Loucy (cell line): ENCODE data around the gene DLGAP1.

Source experiments
- H2AFZ ChIP-seq: fragments of 200-600 bp; sonication (generic); 2 replicates; pipeline ENCODE4 v1.6.0; 2016; ENCODE audit warnings: antibody characterized with exemption, mild to moderate bottlenecking, low read length, moderate library complexity
- H3F3A ChIP-seq: fragments of 200-600 bp; 2 replicates; pipeline ENCODE4 v1.6.0; 2016; ENCODE audit warnings: antibody characterized with exemption, low read depth, mild to moderate bottlenecking
- H3K27me3 ChIP-seq: fragments of 200-600 bp; sonication (generic); 2 replicates; pipeline ENCODE4 v1.6.1; 2014; ENCODE audit warnings: low read length, mild to moderate bottlenecking; ENCODE audit not compliant: insufficient read depth, poor library complexity, severe bottlenecking
- H3K36me3 ChIP-seq: fragments of 200-600 bp; sonication (generic); 2 replicates; pipeline ENCODE4 v1.6.1; 2016; ENCODE audit warnings: low read length; ENCODE audit not compliant: insufficient read depth
- H3K4me1 ChIP-seq: fragments of 200-600 bp; sonication (generic); 2 replicates; pipeline ENCODE4 v1.5.1; 2014; ENCODE audit warnings: low read length, mild to moderate bottlenecking; ENCODE audit not compliant: insufficient read depth, poor library complexity, severe bottlenecking
- H3K4me2 ChIP-seq: fragments of 200-600 bp; sonication (generic); 2 replicates; pipeline ENCODE4 v1.6.0; 2014; ENCODE audit warnings: antibody characterized with exemption, low read length, low read depth, mild to moderate bottlenecking; ENCODE audit not compliant: poor library complexity, severe bottlenecking
- H3K4me3 ChIP-seq: fragments of 200-600 bp; sonication (generic); 2 replicates; pipeline ENCODE4 v1.5.1; 2014; ENCODE audit warnings: low read length, mild to moderate bottlenecking, mixed read lengths; ENCODE audit not compliant: poor library complexity, severe bottlenecking
- H3K79me2 ChIP-seq: fragments of 200-600 bp; sonication (generic); 2 replicates; pipeline ENCODE4 v1.6.1; 2014; ENCODE audit warnings: low read length; ENCODE audit not compliant: insufficient read depth
- H3K9ac ChIP-seq: fragments of 200-600 bp; sonication (generic); 2 replicates; pipeline ENCODE4 v1.6.0; 2014; ENCODE audit warnings: mild to moderate bottlenecking, low read depth, low read length, moderate library complexity; ENCODE audit not compliant: poor library complexity, severe bottlenecking
- H3K9me2 ChIP-seq: fragments of 200-600 bp; sonication (generic); replicated peaks from 2 replicates; pipeline ENCODE4 v1.6.1; 2016; ENCODE audit warnings: low read depth, low read length, mixed read lengths
- H3K9me3 ChIP-seq: fragments of 200-600 bp; sonication (generic); 2 replicates; pipeline ENCODE4 v1.6.1; 2014; ENCODE audit warnings: mild to moderate bottlenecking, antibody characterized with exemption, low read length, low read depth; ENCODE audit not compliant: insufficient read depth
- H4K20me1 ChIP-seq: fragments of 200-600 bp; sonication (generic); 2 replicates; pipeline ENCODE4 v1.6.0; 2014; ENCODE audit warnings: antibody characterized with exemption, low read length, mild to moderate bottlenecking; ENCODE audit not compliant: insufficient read depth, poor library complexity, severe bottlenecking
- EZH2phosphoT487 ChIP-seq: fragments of 200-600 bp; IDR thresholded peaks from 2 replicates; pipeline ENCODE4 v1.6.1; 2018; ENCODE audit warnings: antibody characterized with exemption, mild to moderate bottlenecking, moderate library complexity, borderline replicate concordance
- TF ChIP-seq, protein P1 (sequence below): fragments of 200-600 bp; sonication (generic); conservative IDR thresholded peaks from 2 replicates; pipeline ENCODE4 v1.5.1; 2014; ENCODE audit warnings: mild to moderate bottlenecking, antibody characterized with exemption, low read length

Gene DLGAP1

DNA sequence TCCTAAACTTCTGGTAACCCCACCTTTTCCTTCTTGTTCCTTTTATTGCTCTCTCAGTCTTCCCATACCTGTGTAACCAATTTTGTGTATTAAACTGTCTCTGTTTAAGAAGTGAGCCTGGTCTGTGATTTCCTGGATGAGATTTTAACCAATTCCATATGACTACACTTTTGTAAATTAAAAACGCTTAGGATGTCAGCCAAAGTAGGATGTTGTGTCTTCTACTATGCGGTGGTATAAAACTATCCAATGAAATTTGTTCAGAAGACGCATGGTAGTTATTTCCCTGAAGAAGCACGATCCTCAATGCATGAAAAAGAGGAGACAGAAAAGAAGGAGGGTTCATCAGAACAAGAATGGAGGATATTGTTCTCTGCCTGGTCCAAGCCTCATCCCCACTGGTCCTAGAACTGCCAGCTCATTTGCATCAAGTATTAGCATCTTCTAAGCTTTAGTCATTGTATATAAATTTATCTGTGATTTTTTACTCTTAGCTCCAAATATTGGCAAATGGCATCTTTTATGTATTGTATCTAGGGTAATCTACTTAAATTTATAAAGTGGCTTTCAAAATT is 877.7 kb downstream of the DLGAP1 start:
- TF ChIP-seq, protein P1, sequence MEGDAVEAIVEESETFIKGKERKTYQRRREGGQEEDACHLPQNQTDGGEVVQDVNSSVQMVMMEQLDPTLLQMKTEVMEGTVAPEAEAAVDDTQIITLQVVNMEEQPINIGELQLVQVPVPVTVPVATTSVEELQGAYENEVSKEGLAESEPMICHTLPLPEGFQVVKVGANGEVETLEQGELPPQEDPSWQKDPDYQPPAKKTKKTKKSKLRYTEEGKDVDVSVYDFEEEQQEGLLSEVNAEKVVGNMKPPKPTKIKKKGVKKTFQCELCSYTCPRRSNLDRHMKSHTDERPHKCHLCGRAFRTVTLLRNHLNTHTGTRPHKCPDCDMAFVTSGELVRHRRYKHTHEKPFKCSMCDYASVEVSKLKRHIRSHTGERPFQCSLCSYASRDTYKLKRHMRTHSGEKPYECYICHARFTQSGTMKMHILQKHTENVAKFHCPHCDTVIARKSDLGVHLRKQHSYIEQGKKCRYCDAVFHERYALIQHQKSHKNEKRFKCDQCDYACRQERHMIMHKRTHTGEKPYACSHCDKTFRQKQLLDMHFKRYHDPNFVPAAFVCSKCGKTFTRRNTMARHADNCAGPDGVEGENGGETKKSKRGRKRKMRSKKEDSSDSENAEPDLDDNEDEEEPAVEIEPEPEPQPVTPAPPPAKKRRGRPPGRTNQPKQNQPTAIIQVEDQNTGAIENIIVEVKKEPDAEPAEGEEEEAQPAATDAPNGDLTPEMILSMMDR: no peak
- no peak for TF ChIP-seq EZH2phosphoT487
- Histone ChIP-seq H3K79me2 (no peaks in the 10 kb centered on the region), H3K4me2 (no peak overlapping the region), H3K9me3 (no peaks in the 10 kb centered on the region), H3K9me2 (no peaks in the 10 kb centered on the region), H3K36me3 (no peaks in the 10 kb centered on the region), H3K9ac (no peak overlapping the region), H2AFZ (no peak overlapping the region), H3K4me1 (no peaks in the 10 kb centered on the region), H4K20me1 (no peaks in the 10 kb centered on the region), H3F3A (no peaks in the 10 kb centered on the region), H3K4me3 (no peak overlapping the region), H3K27me3 (no peaks in the 10 kb centered on the region)

GRCh38 chr18:3572761-3573160 is 882.3 kb downstream of the DLGAP1 start:
- H3K9ac ChIP-seq: no peak overlapping the region
- H3K79me2 ChIP-seq: no peaks in the 10 kb centered on the region
- no peaks in the 10 kb centered on the region for H4K20me1 ChIP-seq
- no peaks in the 10 kb centered on the region for H3K36me3 ChIP-seq
- H3K27me3 ChIP-seq: no peaks in the 10 kb centered on the region
- H3K9me3 ChIP-seq: no peaks in the 10 kb centered on the region
- H3F3A ChIP-seq: no peaks in the 10 kb centered on the region
- H3K4me2 ChIP-seq: no peak overlapping the region
- no peak overlapping the region for H3K4me3 ChIP-seq
- no peak for TF ChIP-seq EZH2phosphoT487
- TF ChIP-seq, protein P1: no peak
- H3K9me2 ChIP-seq: no peaks in the 10 kb centered on the region
- no peaks in the 10 kb centered on the region for H3K4me1 ChIP-seq
- H2AFZ ChIP-seq: no peak overlapping the region

GRCh38 chr18:3566851-3567250 is 888.3 kb downstream of the DLGAP1 start:
- H3K36me3 ChIP-seq: no peaks in the 10 kb centered on the region
- no peaks in the 10 kb centered on the region for H3K4me1 ChIP-seq
- no peaks in the 10 kb centered on the region for H3F3A ChIP-seq
- no peaks in the 10 kb centered on the region for H4K20me1 ChIP-seq
- no peaks in the 10 kb centered on the region for H3K27me3 ChIP-seq
- H3K4me2 ChIP-seq: no peak overlapping the region
- no peaks in the 10 kb centered on the region for H3K79me2 ChIP-seq
- no peak overlapping the region for H3K9ac ChIP-seq
- H2AFZ ChIP-seq: no peak overlapping the region
- no peaks in the 10 kb centered on the region for H3K9me3 ChIP-seq
- no peak overlapping the region for H3K4me3 ChIP-seq
- TF ChIP-seq, protein P1: no peak
- TF ChIP-seq EZH2phosphoT487: no peak
- H3K9me2 ChIP-seq: no peaks in the 10 kb centered on the region
